Stimulated activated CD4-positive, alpha-beta T cell treated with anti-CD3 and anti-CD28 coated beads, Interleukin-15, amount 100 ng/mL, for 24 hours (primary cell): Measurements from ENCODE around the gene CCDC102B.
"Not testable (repeated sequence)": the region's sequence is repeated elsewhere in the genome, so short reads cannot be mapped to it uniquely, and the experiment has no call there.

Experiments
- DNase-seq: peaks from one replicate; pipeline ENCODE4 v3.0.0-alpha.2; 2020

Gene CCDC102B

GRCh38 chr18:68797871-68798270 is at the start of gene CCDC102B:
Gene CCDC102B, plus strand, starts transcription at chr18:68798080. Its CDS starts 38,684 bp downstream, at chr18:68836764.
- no peak for DNase-seq

GRCh38 chr18:68757126-68757525 is 40.8 kb upstream of the CCDC102B start:
- DNase-seq: no peak

DNA sequence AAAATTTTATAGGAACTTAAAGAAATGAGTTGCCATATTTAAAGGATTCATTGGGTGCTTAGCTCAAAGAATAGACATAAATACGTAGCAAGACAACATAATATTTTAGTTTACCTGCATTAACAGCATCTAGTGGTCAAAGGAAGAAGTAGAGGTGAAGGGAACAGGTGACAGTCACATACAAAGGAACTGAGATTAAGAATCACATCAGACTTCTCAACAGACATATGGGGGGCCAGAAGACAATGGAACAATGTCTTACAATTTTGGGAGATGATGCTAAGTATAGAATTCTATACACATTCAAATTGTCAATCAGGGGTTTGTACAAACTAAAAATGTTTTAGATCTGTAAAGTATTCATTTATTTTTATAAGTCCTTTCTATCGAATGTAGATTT is 38.6 kb upstream of the CCDC102B start:
- DNase-seq: no peak

DNA sequence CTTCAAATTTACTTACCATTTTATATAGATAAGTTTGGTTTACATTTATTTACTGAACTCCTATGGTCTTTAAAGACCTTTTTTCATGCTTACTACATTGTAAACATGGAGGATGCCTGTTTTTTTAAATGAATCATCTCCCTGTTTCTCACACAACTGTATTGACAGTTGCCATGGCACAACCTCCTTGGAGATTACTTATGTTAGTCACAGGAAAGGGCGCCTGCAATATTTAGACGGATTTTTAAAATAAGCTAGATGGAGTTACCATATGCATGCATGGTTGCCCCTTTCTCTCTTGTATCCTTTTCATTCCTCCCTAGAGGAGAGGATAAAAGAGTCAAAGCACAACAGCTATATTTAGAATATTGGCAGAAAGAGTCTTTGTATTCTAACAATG is 34.8 kb upstream of the CCDC102B start:
- DNase-seq: no peak

GRCh38 chr18:68764016-68764415 is 33.9 kb upstream of the CCDC102B start:
- no peak for DNase-seq

- no peak for DNase-seq
Measured at GRCh38 chr18:68766433-68766832, 31.4 kb upstream of the CCDC102B start.

GRCh38 chr18:68769461-68769860 is 28.4 kb upstream of the CCDC102B start:
- DNase-seq: no peak

- DNase-seq: no peak
Measured at GRCh38 chr18:68772268-68772667, 25.6 kb upstream of the CCDC102B start.

GRCh38 chr18:68778280-68778886 is 19.5 kb upstream of the CCDC102B start:
- no peak for DNase-seq

DNA sequence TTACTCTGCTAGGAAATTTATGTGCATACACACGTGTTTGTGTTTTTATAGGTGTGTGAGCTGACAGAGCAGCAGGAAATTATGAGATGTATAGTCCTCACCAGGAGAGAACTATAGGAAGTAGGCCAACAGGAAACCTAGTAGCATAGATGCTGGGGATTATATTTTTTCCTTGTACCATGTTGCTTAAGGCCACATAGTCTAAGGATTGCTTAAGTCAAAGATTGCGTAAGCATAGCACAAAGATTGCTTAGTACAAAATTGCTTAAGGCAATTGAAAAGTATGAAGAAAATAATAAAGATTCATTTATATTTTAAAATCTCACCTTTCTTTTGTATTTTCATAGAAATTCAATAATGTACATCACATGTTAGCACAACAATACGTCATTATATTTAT is 18.7 kb upstream of the CCDC102B start:
- DNase-seq: no peak

- DNase-seq: no peak
Measured at GRCh38 chr18:68780802-68781635, 16.9 kb upstream of the CCDC102B start.

GRCh38 chr18:68783506-68783905 is 14.4 kb upstream of the CCDC102B start:
- DNase-seq: no peak

DNA sequence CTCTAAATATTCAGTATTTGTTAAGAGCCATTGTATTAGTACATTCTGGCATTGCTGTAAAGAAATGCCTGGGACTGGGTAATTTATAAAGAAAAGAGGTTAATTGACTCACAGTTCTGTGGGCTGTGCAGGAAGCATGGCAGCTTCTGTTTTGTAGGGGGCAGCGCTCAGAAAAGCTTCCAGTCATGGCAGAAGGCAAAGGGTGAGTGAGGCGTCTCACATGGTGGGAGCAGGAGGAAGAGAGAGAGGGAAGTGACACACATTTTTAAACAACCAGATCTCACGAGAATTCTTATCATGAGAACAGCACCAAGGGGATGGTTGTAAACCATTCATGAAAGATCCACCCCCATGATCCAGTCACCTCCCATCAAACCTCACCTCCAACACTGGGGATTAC is 13.8 kb upstream of the CCDC102B start:
- DNase-seq: no peak

- not testable (repeated sequence) for DNase-seq
Measured at GRCh38 chr18:68790290-68790689, 7.6 kb upstream of the CCDC102B start.

DNA sequence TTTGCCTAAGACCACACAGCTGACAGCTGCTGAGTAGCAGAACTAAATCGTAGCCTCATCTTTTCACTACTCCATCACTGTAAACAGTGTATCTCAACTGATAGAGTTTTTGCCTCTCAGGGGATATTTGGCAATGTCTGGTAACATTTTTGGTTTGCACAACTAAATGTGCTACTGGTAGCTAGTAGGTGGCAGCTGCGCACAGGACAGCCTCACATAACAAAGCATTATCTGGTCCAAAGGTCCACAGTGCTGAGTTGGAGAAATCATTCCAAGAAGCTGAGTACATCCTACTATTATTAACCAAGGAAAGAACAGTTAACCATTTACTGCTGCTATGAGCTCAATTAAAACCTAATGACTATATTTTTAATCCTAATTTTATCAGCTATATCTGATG is 6.1 kb upstream of the CCDC102B start:
- no peak for DNase-seq

GRCh38 chr18:68793951-68794350 is 3.9 kb upstream of the CCDC102B start:
- DNase-seq: no peak

DNA sequence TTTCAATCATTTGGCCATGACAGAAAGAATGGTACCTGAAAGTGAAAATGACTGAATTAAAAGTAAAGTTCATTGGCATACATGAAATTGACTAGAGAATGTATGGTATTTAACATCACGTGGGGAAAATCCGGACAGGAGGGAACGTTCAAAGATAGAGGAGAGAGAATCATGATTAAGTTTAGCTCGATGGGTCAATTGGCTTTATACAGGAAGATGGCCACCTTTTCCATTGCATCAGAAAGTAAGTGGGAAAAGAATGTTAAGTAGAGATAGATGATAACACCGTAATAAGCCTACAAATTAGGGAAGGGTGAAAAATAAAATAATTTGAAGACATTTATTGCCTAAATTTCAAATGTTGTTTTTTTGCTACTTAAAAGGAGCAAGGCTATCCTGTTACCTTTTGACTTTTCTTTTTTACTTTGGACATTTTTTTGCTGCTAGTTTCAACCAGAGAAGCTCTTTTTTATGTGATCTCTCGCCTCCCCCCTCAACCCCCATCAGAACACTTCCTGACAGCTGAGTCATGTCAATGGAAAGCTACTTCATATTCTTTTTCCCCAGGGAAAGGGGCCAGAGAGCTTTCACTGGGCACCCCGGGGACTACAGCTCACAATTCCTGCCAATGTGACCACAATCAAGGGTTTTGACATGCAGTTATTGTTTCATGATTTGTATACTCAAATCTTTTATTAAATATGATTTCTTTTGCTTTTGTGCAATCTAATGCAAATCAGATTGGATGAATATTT is 767 bp upstream of the CCDC102B start:
- no peak for DNase-seq

DNA sequence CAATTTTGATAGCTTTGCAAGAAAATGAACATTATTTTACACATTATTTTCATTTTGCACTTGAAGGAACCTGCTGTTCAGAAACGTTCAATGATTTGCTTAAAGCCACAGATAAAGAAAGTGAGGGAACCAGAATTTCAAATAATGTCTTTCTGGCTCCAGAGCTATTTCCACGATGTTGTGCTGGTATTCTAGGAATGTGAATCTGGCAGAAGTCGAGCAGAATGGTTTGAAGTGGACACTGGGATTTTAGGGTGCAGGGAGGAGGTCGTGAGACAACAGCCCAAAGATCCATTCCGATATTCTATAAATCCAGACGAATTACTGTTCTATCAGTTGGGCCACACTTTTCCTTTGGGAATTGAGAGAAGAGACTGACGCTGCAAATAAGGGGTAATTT is 2.2 kb downstream of the CCDC102B start:
- DNase-seq: no peak

DNA sequence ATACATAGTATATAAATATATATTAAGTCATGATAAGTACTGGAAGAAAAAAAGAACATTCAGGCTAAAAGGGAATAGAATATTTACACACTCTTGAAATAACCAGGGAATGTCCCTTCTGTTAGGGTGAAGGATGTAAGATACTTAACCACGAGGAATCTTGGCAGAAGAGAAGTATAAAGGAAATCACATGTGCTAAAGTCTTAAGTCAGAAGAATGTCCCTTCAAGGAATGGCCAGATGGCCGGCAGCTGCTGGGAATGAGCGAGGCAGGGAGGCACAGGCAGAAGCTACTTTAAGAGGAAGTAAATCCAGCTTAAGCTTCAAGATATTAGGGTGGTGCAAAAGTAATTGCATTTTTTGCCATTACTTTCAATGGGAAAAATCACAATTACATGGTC is 5.5 kb downstream of the CCDC102B start:
- DNase-seq: no peak

GRCh38 chr18:68817584-68817983 is 19.7 kb downstream of the CCDC102B start:
- no peak for DNase-seq

GRCh38 chr18:68818584-68818983 is 20.7 kb downstream of the CCDC102B start:
- DNase-seq: no peak

DNA sequence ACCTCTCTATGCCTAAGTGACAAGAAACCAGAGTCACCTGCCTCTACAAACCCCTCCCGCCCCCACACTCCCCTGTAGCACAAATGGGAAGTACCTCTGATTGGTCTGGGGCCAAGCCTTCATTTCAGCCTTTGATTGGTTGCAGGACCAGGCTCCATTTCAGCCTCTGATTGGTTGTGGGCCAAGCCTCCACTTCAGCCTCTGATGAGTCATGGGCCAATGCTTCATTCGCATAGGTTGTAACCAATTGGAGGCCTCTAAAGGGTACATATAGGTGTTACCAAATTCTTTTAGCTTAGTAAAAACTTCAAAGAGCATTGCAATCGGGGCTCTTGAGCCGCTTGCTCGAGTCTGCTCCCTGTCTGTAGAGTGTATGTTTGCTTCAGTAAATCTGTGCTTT is 25.0 kb downstream of the CCDC102B start:
- DNase-seq: peak; percentile 1

GRCh38 chr18:68826121-68826520 is 28.2 kb downstream of the CCDC102B start:
- no peak for DNase-seq
